Left hindlimb (tissue), 1 donor: Measurements from ENCODE around the gene HYDIN.
"Not testable (repeated sequence)": the region's sequence is repeated elsewhere in the genome, so short reads cannot be mapped to it uniquely, and the experiment has no call there.

ENCODE experiments used
- DNase-seq: peaks from one replicate; pipeline ENCODE4 v3.0.0-alpha.2; 2018

HYDIN gene

GRCh38 chr16:70987019-70987715 is 243.4 kb downstream of the HYDIN start:
- DNase-seq, result not testable (repeated sequence)

GRCh38 chr16:70984675-70985074 is 245.8 kb downstream of the HYDIN start:
- not testable (repeated sequence) for DNase-seq

GRCh38 chr16:70968332-70968731 is 262.2 kb downstream of the HYDIN start:
- DNase-seq, result not testable (repeated sequence)

GRCh38 chr16:70960169-70960568 is 270.4 kb downstream of the HYDIN start:
- not testable (repeated sequence) for DNase-seq

GRCh38 chr16:70954922-70955321 is 275.6 kb downstream of the HYDIN start:
- not testable (repeated sequence) for DNase-seq

- DNase-seq, result not testable (repeated sequence)
These were observed 276.7 kb downstream of the HYDIN start for GRCh38 chr16:70953824-70954223.

- DNase-seq, result not testable (repeated sequence)
These were observed 287.0 kb downstream of the HYDIN start for GRCh38 chr16:70943551-70943950.

GRCh38 chr16:70939690-70940359 is 290.7 kb downstream of the HYDIN start:
- not testable (repeated sequence) for DNase-seq

- DNase-seq, result not testable (repeated sequence)
These were observed 293.6 kb downstream of the HYDIN start for GRCh38 chr16:70936781-70937525.

DNA sequence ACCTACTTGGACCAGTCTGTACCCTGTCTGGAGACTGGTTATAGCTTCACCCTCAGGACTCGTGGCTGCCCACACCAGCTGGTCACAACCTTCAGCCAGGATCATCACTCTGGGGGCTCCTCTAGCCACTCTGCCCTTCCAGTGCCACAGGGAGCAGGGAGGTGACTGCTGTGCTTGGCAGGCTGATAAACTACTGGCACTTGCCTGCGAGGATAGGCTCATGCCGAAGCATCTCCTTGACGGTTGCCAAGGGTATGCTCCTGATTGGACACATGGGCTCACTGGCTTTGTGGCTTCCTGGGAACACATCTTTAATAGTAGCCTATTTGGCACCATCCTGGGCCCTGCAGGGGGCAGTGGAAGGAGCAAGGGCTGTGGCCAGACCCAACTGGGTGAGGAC is 295.2 kb downstream of the HYDIN start:
- not testable (repeated sequence) for DNase-seq

DNA sequence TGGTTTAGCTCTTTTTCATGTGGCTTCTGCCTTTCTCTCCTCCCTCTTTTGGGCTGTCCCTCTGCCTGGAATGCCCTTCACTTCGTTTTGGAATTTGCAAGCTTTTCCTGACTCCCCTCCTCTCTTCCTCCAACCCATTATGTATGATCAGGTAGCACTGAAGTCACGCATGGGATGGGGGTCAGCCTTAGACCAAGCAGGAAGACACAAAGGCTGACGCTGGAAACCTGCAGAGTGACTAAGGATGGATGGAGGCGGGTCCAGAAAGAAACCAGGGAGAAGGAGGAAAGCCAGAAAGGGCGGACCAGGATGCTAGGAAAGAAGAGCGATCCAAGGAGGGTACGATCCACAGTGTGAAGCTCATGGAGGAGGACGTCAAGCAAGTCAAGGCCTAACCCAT is 296.8 kb downstream of the HYDIN start:
- DNase-seq, result not testable (repeated sequence)

GRCh38 chr16:70930757-70931156 is 299.8 kb downstream of the HYDIN start:
- not testable (repeated sequence) for DNase-seq

DNA sequence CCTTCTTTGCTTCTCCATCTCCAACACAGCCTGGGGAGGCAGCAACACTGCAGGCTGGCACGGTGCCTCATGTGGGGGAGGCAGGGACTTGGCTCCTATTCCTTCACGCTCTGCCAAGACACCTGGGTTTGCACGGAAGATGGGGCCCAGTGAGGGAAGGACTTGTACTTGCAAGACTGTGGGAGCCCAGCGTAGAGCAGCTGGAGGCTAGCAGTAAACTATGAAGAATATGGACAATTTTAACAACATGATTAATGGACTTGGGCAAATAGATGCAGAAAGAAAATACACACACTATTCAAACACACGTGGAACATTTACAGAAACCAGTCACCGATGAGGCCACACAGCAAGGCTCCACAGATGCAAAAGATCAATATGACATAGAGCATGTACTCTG is 308.4 kb downstream of the HYDIN start:
- peak; percentile 24 for DNase-seq

GRCh38 chr16:70920661-70921060 is 309.9 kb downstream of the HYDIN start:
- DNase-seq, result not testable (repeated sequence)

- not testable (repeated sequence) for DNase-seq
These were observed 342.3 kb downstream of the HYDIN start for GRCh38 chr16:70888208-70888607.

- not testable (repeated sequence) for DNase-seq
These were observed 345.9 kb downstream of the HYDIN start for GRCh38 chr16:70884652-70885051.

DNA sequence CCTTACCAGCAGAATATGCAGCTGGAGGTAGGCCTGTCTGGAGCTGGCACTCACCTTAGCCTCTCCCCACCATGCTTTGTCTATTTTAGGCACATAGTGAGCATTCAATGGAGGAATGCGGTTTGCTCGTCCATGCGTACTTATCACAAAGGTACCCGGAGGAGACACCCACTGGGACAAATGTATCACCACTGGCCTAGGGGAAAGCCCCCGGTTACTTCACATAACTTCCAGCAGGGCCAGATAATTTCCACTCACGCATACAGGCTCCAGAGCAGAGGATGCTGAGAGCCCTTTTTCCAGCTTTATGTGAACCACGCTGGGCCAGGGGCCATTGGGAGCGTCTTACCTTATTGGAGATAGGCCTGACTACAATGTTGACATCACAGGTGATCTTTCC is 348.2 kb downstream of the HYDIN start:
- DNase-seq, result not testable (repeated sequence)

- DNase-seq, result not testable (repeated sequence)
These were observed 352.6 kb downstream of the HYDIN start for GRCh38 chr16:70877895-70878294.

DNA sequence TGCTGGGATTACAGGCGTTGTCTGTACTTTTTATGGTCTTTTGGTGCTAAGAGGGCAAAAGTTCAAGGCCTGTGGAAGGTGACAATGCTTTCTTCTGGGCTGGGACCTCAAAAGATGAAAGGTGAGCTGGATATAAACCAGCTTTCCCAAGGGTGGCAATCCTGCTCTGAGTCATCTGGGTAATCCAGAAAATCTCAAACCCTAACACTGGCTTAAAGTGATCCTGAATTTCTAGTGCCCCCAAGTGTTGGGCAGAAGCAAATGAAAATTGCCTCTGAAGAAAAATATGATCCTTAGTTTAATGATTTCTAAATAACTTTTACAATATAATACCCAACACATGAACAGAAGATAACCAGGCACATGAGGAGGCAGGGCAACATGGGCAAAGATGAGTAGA is 354.1 kb downstream of the HYDIN start:
- not testable (repeated sequence) for DNase-seq

- not testable (repeated sequence) for DNase-seq
These were observed 365.8 kb downstream of the HYDIN start for GRCh38 chr16:70864698-70865097.

DNA sequence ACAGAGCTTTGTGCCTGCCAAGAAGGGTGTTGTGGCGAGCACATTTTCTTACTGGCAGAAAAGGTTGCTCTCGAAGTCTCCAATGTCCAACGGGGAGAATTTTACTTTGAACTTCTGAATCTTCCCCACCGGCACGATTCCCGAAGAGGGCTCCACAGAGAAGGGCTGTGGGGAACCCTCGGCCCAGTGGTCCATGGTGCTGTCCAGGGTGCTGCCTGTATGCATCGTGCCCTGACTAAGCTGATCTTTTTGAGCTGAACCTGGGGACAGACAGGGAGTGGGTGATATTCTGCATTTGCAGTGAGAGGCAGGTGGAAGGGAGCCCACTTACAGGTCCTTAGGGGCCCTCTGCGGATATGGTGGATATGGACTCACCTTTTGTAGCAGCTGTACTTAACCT is 368.5 kb downstream of the HYDIN start:
- DNase-seq, result not testable (repeated sequence)

DNA sequence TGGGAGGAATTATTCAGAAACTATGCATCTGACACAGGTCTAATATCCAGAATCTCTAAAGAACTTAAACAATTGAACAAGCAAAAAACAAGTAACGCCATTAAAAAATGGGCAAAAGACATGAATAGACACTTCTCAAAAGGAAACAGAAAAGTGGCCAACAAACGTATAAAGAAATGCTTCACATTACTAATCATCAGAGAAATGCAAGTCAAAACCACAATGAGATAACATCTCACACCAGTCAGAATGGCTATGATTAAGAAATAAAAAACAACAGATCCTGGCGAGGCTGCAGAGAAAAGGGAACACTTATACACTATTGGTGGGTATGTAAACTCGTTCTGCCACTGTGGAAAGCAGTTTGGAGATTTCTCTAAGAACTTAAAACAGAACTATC is 379.2 kb downstream of the HYDIN start:
- DNase-seq, result not testable (repeated sequence)

DNA sequence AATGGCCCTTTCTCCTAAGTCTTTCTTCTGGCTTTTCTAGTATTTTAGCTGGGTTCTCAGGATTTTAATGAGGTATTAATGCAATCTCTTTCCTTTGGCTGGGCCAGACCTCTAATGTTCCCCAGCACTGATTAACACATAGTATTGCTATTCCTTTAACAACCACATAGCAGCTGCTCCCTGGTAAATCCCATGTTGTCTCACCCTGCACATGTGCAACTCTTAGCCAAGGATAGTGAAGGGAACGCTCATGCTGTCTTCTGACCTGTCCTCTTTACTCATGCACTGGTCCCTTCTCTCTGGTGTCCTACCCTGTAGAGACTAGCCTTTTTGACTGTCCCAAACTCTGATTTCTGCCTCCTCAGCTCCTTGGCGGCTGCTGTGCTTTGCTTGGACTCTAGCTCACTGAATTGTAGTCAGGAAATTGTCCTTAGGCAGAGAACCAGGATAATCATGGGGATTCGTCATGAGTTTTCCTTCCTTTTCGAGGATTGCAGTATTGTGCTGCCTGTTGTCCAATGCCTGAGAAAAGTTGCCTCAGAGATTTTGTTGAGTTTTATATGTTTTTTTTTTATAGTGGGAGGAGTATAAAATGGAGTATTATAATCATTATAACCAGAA is 406.9 kb downstream of the HYDIN start:
- DNase-seq, result not testable (repeated sequence)
